HG03342 (cell line): ENCODE results near the gene IQGAP1.

Experiments used
- ATAC-seq: cut with Tn5 transposase; IDR thresholded peaks from one replicate; pipeline ENCODE4 v1.9.1; 2021; ENCODE audit warnings: mild to moderate bottlenecking, moderate library complexity; ENCODE audit not compliant: unreplicated experiment

Gene IQGAP1

GRCh38 chr15:90375071-90375470 is 13.0 kb upstream of the IQGAP1 start:
- no peak for ATAC-seq

- ATAC-seq: no peak
Measured at GRCh38 chr15:90376789-90377188, 11.3 kb upstream of the IQGAP1 start.

GRCh38 chr15:90379263-90379662 is 8.8 kb upstream of the IQGAP1 start:
- no peak for ATAC-seq

GRCh38 chr15:90381515-90381914 is 6.5 kb upstream of the IQGAP1 start:
- no peak for ATAC-seq

- no peak for ATAC-seq
Measured at GRCh38 chr15:90382320-90382719, 5.7 kb upstream of the IQGAP1 start.

- no peak for ATAC-seq
Measured at GRCh38 chr15:90386221-90386620, 1.8 kb upstream of the IQGAP1 start.

GRCh38 chr15:90388462-90389380 is 679 bp downstream of the IQGAP1 start:
- peak; percentile 42 for ATAC-seq

GRCh38 chr15:90389513-90389912 is 1.5 kb downstream of the IQGAP1 start:
- ATAC-seq: no peak

- no peak for ATAC-seq
Measured at GRCh38 chr15:90393040-90393439, 5.0 kb downstream of the IQGAP1 start.

GRCh38 chr15:90394074-90394473 is 6.0 kb downstream of the IQGAP1 start:
- ATAC-seq: no peak

- no peak for ATAC-seq
Measured at GRCh38 chr15:90394748-90395442, 6.9 kb downstream of the IQGAP1 start.

- no peak for ATAC-seq
Measured at GRCh38 chr15:90396321-90396720, 8.3 kb downstream of the IQGAP1 start.

- ATAC-seq: no peak
Measured at GRCh38 chr15:90400005-90400758, 12.1 kb downstream of the IQGAP1 start.

GRCh38 chr15:90400759-90401314 is 12.8 kb downstream of the IQGAP1 start:
- ATAC-seq: peak; percentile 99

GRCh38 chr15:90401495-90401894 is 13.5 kb downstream of the IQGAP1 start:
- ATAC-seq: no peak

- no peak for ATAC-seq
Measured at GRCh38 chr15:90402223-90402622, 14.2 kb downstream of the IQGAP1 start.

GRCh38 chr15:90402767-90403166 is 14.7 kb downstream of the IQGAP1 start:
- no peak for ATAC-seq

GRCh38 chr15:90405055-90405607 is 17.1 kb downstream of the IQGAP1 start:
- no peak for ATAC-seq

GRCh38 chr15:90407336-90407735 is 19.3 kb downstream of the IQGAP1 start:
- ATAC-seq: no peak

- ATAC-seq: no peak
Measured at GRCh38 chr15:90407871-90408317, 19.9 kb downstream of the IQGAP1 start.

GRCh38 chr15:90408657-90409056 is 20.6 kb downstream of the IQGAP1 start:
- no peak for ATAC-seq
